HG03108 (cell line): ENCODE results near the gene SLC22A23.

ENCODE experiments used
- ATAC-seq: cut with Tn5 transposase; IDR thresholded peaks from one replicate; pipeline ENCODE4 v1.9.1; 2021; ENCODE audit warnings: moderate library complexity; ENCODE audit not compliant: unreplicated experiment

The SLC22A23 gene

DNA sequence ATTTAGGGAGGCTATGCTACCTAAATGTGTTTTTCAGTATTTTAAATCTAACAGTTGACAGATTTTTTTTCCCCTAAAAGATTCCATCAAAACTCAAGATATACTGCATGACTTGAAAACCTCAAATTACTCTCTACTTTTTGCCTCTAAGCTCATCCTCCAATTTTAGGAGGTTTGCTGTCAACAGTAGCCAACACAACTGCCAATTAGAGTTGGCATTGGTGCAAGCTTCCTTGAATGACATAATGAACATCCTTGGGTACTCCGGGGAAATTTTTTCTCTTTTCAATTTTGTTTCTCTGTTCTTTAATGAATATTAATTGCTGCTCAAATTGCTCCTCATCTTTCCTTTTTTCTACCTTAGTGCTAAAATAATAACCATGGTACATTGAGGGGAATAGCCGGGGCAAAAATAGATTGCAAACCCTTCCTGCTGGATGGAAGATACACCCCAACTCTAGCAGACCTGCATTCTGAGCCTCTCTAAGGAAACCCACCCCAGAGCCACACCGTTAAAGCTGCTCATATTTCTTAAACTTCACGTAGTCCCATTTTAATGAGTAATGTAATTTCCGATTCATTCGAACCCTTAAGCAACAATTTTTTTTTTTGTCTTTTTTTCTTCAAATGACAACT, 34.3 kb downstream of the SLC22A23 start:
- ATAC-seq: no peak

DNA sequence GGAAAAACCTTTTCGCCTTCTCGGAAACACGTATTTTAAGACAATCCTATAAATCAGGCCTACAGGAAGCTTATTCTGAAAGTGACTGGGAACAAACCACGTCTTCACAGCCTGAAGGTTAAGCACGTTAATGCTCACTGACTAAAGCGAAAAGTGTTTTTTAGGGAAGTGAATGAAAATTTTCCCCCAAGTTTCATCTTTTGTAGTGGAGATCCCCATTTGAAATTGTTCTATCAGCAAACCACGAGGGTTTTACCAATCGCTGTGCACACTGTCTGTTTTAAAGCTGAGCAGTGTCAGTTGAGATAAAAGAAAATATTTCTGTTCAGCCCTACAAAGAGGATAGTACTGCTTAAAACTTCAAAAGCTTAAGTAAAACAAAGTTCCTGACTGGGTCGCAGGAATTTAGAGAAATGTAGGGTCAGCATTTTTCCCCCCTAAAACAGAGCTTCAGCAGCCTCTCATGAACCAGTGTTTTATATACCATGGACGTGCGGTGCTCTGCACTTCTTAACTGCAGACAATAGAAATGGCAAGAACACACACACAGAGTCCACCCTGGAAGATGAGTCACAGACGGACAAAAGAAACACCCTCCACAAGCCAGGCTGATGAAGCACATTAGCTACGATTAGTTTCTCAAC, 34.9 kb downstream of the SLC22A23 start:
- no peak for ATAC-seq

DNA sequence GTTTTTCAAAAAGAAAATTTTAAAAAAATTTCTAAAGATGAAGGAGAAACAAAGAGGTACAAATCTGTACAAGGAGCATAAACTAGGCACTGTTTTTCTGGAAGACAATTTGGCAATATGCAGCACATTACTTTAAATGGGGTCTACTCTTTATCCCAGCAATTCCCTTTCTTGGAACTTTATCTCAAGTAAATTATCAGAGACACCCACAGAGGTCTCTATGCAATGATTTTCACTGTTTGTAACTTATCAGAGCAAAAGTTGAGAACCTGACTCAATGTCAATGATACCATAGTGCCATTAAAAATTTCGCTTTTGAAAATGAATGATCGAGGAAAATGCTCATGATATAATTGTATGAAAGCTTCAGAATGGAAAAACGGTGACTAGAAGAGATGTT, 35.7 kb downstream of the SLC22A23 start:
- ATAC-seq: no peak

DNA sequence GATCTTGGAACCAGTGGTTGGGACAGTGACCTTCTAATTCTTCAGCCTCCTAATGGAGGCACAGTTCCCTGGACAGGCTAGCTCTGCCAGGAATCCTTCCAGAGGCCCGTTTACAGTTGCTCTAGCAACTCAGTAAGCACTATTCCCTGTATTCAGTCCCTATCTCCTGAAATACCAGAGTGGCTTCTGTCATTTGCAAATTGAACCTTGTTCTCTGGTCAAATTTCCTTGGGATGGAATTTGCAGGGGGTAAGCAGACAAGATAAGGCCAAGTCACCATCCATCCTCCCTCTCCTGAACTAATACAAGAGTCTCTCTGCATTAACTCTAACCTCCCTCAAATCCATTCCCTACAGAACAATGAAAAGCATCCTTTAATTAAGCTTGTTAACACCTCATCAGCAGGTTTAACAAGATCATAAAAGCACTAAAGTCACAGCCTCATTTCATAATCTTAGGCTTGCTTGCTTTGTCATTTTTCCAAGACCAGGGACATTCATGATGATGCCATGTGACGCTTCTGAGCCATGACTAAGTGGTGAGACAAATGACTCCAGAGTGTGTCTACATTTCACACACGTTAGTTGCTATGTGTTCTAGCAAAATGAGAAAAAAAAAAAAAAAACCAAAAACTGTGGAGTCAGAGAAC, 37.1 kb downstream of the SLC22A23 start:
- ATAC-seq: no peak

DNA sequence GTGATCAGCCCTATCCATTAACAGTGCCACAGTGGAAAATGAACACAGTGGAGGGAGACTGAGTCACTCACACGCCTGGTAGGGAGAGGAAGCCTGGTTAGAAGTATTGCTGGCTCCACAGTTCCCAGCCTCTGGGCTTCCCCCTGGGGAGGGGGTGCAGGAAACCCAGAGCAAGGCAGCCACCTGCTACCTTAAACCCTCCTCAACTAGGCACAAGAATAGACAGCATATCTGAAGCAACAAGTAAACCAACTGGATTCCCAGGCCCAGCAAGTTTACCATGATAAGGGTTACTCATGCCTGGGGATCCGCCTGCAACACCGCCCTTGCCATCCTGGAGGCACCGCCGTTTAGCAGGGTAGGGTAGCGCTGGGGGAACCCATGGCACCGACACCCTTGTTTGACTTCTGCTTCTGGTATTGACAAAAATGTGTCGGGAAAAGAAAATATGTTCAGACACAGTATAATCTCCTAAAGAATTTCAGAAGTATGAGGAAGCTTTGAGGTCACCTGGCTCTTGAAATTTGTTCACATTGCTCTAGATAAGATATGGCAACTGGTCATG, 38.3 kb downstream of the SLC22A23 start:
- ATAC-seq: no peak

DNA sequence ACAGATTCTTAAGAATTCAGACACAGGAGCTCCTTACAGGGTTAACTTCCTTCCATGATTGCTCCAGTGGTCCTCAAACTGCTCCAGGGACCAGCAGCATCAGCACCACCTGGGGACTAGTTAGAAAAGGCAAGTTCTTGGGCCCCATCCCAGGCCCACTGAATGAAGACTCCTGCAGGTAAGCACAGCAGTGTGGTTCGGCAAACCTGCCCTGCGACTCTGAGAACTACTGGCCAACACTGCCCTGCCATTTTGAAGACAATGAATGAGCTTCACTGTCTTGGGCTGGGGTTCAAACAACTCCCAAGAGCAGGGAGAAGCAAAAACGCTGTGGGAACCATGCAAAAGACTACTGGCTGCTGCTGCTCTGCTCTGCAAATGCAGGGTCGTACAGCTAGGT, 39.4 kb downstream of the SLC22A23 start:
- no peak for ATAC-seq

DNA sequence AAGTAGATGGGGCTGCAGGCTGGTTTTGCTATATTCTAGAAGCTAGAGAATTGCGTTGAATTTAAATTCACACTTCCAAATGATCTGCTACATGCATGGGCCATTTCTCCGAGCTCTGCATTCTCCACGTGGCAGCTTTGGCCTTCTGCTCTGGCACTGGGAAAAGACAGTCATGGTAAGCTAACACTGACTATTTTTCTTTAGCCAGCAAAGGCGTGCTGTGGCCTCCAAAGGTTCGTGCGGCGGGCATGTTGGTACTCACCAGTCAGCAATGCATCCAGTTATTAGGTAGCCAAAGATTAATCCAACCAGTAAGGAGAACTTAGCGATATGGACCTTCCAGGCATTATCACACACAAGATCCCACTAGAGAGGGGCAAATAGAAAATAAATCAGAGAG, 41.4 kb downstream of the SLC22A23 start:
- ATAC-seq: no peak

DNA sequence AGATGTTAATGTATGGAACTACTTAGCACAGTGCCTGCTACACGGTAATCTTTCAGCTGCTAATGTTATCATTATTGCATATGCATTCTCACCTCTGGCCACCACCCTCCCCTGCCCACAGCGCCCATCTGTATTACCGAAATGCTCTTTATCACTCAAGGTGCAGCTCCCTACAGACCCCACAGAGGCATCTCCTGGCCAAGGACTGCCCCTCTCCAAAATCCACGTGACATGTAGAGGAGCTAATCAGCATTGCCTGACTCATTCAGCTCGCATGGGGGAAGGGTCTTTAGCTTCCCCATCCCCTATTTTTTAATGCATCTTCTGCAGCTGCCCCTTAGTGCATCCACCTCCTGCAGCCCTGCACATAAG, 41.8 kb downstream of the SLC22A23 start:
- ATAC-seq: no peak

DNA sequence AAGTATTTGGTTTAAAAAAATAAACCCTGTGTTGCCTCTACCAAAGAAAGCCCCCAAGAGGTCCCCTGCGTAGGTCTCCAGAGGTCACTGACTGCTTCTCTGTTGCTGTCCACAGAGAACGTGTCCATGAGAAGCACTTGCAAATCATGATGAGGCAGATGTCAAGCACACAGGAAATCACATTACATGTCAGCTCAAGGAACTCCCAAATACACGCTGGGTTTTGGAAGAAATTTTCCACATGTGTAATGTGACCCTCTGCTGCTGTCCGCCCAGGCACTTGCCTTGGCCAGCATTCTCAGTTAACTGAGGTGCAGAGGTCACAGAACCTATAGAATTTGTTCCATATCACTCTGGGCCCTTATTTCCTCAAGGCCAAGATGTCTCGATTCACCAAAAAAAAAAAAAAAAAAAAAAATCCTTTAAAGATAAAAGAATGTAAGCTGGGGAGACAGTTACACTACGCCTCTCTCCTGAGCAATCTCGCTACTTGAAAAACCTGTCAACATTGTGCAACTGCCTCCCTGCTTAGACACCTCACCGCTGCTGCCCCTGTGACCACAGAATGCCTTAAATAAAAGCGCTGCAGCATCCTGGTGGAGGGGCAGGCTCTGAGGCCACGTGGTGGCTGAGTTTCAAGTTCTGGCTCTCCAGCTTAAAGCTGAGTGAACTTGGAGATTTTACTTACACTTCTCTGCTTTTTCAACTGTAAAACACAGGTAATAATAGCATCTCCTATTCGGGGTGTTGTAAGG, 42.3 kb downstream of the SLC22A23 start:
- no peak for ATAC-seq

DNA sequence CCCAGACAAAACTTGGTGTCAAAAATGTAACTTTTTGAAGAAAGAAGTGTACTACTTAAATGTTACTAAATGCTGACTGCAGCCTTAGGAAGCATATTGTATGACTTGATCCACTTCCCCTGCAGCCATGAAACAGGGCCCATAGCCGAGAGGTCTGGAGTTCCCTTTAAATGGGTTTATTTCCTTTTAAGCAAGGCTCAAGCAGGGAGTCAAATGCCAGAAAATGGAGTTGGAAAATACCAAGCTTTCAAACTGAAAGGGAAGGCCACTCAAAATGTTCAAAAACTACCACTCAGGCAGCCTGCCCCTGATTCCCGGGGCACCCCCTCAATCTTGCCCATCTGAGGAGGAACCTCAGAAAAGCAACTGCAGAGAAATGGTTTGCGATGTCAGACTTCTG, 43.3 kb downstream of the SLC22A23 start:
- ATAC-seq: no peak

DNA sequence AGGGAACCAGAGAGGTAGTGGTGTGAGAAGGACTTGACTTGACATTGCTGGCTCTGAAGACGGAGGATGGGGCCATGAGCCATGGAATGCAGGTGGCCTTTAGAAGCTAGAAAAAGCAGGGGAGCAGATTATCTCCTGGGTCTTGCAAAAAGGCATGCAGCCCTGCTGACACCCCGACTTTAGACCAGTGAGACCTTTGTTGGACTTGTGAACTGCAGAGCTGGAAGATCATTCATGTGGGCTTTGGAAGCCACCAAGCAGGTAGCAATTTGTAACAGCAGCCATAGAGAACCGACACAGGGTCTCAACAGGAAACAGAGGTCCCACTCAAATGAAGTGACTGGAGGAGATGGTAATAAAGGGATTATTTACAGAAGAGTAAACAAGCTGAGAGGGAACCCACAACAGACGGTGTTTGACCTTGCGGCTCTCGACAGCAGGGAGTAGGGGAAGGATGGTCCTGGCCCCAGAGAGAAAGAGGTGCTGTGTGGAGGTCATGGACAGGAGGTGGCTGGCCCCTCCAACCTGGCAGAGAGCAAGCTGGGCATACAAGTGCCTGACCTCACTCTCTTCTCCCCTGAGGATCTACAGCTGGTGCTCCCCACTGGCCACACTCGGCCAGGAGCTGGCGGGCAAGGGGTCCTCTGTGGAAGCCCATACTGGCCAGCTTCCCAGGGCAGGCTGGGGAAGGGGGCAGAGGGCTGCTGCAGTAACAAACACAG, 43.9 kb downstream of the SLC22A23 start:
- ATAC-seq: no peak

DNA sequence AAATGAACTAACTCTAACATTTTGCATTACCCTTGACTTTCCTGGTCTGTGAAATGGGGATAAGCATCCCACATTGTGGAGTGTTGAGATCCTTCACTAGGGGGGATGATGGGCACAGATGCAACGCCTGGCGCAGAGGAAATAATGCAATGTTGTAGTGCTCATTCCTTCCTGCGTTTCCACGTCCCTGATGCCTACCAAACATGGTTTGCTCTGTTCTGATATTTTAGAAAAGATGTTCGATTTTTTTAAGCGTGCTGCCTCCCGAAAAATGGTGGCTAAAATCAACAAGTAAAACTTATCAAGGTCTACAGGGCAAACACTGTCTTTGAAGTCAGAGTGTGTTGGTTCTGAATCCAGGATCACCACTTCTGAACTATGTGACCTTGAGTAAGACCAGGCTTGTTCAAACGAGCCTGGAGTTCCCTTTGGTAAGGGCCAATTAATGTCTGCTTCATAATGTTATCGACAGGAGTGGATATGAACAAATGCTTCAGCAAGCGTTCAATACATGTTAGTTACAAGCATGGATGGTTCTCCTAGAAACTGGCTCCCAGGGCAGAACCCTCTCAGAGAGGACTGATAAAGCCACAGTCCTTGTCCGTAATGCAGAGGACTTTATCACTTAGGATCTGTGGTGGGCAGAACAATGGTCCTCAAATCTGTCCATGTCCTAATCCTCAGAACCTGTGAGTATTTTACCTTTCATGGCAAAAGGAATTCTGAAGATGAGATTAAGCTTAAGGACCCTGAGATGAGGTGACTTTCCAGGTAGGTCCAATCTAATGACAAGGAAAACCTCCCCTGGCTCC, 44.7 kb downstream of the SLC22A23 start:
- ATAC-seq: no peak

DNA sequence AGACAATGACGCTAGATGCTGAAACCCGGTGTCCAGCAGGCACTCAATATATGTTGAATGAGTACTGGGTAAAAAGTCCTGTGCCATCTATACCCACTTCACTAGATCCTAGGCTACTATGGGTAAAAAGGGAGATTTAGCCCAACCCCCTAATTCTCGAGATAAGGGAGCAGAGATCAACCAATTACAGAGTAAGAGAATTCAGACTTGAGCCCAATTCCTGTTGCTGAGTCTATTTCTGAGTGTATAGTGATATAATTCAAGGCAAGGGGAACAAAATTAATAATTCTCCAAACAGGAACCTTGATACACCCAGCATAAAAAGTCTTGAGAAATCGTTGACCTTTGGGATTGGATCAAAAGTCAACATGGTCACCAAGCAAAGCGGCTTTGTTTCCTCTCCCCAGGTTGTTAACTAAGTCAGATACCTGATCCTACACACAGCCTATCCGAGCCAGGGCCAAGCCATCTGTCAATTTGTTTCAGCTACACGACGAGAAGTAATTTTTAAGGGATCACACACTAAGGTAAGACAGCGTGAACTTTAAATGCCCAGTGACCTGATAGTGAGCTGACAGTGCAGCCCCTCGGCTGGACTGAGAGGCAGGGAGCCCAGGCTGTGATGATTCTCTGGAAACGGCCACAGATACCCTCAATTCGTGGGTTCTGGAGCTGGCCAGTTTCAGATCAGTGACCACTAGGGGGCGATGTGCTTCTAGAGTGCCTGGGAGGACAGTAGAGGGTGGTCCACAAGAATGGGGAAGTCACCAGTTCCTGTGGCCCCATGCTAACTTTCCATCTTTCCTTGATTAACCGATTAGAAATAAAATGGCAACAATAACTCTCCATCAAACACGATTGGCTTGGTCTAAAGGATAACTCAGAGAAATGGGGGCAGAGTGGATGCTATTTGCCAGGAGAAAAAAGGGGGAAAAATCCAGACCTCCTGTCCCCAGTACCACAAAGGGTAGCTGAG, 46.2 kb downstream of the SLC22A23 start:
- ATAC-seq: no peak

DNA sequence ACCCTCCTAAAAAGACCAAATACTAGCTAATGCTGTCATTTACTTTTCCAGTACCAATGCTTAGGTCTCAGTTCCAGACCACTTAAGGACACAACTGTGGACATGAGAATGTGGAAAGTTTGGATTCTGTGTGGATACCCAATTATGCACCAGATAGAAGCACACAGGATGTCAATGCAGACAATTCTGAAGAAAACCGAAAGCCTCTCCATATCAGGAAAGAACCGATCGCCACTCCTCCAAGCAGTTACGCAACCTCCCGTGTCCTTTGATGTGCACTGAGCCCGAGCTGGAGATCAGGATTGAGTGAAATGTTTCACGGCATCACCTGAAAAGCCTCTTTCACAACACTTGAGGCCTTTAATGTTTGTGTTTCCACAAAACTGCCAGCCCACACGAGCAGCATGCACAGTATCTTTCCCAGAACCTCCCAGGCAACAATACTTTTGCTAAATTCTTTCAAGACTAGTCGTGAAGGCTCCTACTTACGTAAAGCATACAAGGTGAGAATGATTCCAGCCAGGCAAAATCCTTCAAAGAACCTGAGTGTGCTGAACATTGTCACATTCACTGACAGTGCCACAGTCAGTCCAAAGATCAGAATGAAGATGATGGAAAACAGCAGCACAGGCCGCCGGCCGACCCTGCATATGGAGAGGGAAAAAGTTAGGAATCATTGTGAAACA, 47.0 kb downstream of the SLC22A23 start:
- ATAC-seq: no peak

DNA sequence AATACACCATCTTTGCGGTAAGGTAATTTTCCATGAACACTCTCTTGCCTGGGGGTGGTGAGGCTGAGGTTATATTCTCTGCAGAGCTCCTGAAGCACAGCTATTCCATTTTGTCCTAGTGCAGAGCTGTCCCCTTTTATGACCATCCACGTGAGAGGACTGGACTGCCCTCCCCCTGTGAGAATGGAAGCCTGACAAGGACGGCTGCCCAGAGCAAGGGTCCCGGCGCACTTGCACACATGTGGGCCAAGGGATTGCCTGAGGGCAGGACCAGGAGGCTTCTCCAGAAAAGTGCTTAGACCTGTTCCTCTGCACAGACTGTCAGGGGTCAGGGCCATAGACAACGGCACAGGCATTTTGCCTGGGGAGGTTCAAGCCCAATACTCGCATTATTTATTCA, 48.2 kb downstream of the SLC22A23 start:
- ATAC-seq: no peak

DNA sequence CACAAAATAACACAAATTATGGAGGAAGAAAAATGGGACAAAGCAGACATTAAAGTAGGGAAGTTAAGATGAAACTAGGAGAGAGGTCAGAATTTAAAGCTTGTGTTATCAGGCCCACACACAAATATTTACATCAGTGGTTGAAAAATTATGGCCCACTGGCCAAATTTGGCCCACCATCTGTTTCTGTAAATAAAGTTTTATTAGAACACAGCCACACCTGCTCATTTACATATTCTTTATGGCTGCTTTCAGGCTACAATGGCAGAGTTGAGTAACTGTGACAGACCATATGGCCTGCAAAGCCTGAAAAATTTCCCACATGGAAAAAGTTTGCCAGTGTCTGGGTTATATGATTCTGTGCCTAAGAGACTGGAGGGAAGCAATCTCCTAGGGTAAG, 49.0 kb downstream of the SLC22A23 start:
- ATAC-seq: no peak

DNA sequence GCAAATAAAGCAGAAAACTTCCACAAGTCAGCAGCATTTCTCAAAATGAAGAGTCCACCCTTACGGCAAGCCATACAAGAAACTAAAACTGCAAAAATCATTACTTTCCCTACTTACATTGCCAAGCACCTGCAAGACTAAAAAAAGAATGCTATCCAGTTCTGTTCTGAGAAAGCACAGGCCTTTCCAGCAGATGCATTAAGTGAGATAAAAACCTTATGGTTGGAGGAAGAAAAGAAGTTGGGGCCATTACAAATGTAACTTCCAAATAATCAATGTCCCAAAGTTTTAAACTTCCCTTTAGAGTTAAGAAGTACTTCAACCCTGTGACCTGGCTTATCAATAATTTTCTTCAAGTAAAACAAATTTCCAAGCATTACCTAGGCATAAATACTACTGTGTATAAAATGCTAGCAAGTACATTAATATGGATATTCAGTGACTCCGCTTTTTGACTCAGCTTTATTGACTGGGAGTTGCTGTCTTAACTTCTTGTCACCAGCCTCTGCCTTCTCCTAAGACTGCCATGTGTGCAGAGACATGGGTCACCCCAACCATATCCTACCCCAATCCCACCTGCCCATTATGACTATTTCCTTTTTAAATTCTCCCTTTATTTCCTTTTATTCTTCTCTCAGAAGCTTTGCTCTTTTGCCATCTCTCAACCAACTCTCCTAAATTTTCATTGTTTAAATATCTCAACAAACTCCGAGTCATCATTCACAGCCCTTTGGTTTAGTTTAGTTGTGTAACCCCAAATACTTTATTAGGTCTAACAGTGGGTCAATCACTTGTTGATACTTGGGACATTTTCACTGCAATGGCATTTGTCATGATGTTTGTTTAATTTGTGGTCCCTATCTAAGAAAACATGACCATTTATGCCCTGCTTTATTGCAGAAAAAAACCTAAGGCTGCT, 49.7 kb downstream of the SLC22A23 start:
- ATAC-seq: no peak
